Stimulated activated CD8-positive, alpha-beta memory T cell treated with anti-CD3 and anti-CD28 coated beads, Interleukin-15, amount 100 ng/mL, for 24 hours (primary cell): Measurements from ENCODE around the gene GOLT1B.

ENCODE experiments used
- DNase-seq: peaks from one replicate; pipeline ENCODE4 v3.0.0-alpha.2; 2020; ENCODE audit warnings: low read depth

GOLT1B gene

GRCh38 chr12:21523148-21523547 is 21.6 kb downstream of the GOLT1B start:
- DNase-seq: no peak

GRCh38 chr12:21526053-21526452 is 24.5 kb downstream of the GOLT1B start, which contains the start of gene SPX:
SPX (plus strand) TSS chr12:21526296; CDS start chr12:21526473, 177 bp downstream.
- DNase-seq: no peak

- DNase-seq: no peak
Observed at GRCh38 chr12:21526721-21527345, 25.2 kb downstream of the GOLT1B start.

GRCh38 chr12:21527451-21528180 is 26.0 kb downstream of the GOLT1B start:
- peak; percentile 10 for DNase-seq

GRCh38 chr12:21528953-21529352 is 27.4 kb downstream of the GOLT1B start:
- DNase-seq: no peak

GRCh38 chr12:21529456-21529855 is 27.9 kb downstream of the GOLT1B start:
- DNase-seq: no peak

- DNase-seq: no peak
Observed at GRCh38 chr12:21538061-21538653, 36.6 kb downstream of the GOLT1B start.

- DNase-seq: no peak
Observed at GRCh38 chr12:21539797-21540196, 38.2 kb downstream of the GOLT1B start.

- DNase-seq: no peak
Observed at GRCh38 chr12:21541773-21542172, 40.2 kb downstream of the GOLT1B start.

GRCh38 chr12:21542403-21542802 is 40.8 kb downstream of the GOLT1B start:
- DNase-seq: no peak

- DNase-seq: no peak
Observed at GRCh38 chr12:21543151-21543550, 41.6 kb downstream of the GOLT1B start.

GRCh38 chr12:21545557-21545956 is 44.0 kb downstream of the GOLT1B start:
- DNase-seq: no peak

- no peak for DNase-seq
Observed at GRCh38 chr12:21546716-21547115, 45.1 kb downstream of the GOLT1B start.

- DNase-seq: no peak
Observed at GRCh38 chr12:21547437-21547836, 45.8 kb downstream of the GOLT1B start.

GRCh38 chr12:21551841-21552465 is 50.4 kb downstream of the GOLT1B start:
- DNase-seq: no peak

GRCh38 chr12:21552635-21553328 is 51.2 kb downstream of the GOLT1B start:
- DNase-seq: no peak

GRCh38 chr12:21553329-21553675 is 51.7 kb downstream of the GOLT1B start:
- DNase-seq: no peak

- DNase-seq: no peak
Observed at GRCh38 chr12:21558100-21558679, 56.6 kb downstream of the GOLT1B start.

- no peak for DNase-seq
Observed at GRCh38 chr12:21559855-21560569, 58.4 kb downstream of the GOLT1B start.

GRCh38 chr12:21561158-21561557 is 59.6 kb downstream of the GOLT1B start:
- DNase-seq: no peak

GRCh38 chr12:21562859-21563258 is 61.3 kb downstream of the GOLT1B start:
- no peak for DNase-seq
